PC-9 (cell line): ENCODE data around the gene RPL13A. TPM values are rescaled to one million over a fixed set of nuclear protein-coding genes. Genes with fewer than 3 reads are reported as not detected.

Experiments
- BruUV-seq: library from RNA; stranded (reverse); fragments of 400-500 nt; replicated peaks from 2 replicates; lab custom pipeline; 2021; lab: Mats Ljungman, UMichigan
- CTCF ChIA-PET: fragments of 300-600 bp; sonication (Branson Sonifier 250); formaldehyde crosslinking; loops from one replicate; lab custom pipeline; 2022; ENCODE audit warnings: antibody characterized with exemption; lab: Charles Lee
- POLR2A ChIA-PET: fragments of 300-600 bp; sonication (Branson Sonifier 250); formaldehyde crosslinking; loops from one replicate; lab custom pipeline; 2022; ENCODE audit warnings: antibody characterized with exemption; ENCODE audit not compliant: unreplicated experiment; lab: Charles Lee
- DNase-seq, 2 experiments: peaks; one replicate each; pipeline versions ENCODE4 v3.0.0 to v3.0.0-alpha.2; 2015 to 2022; ENCODE audit warnings: mixed read lengths in 1 of 2
- H2AFZ ChIP-seq: fragments of 200-600 bp; sonication (generic); 2 replicates; pipeline ENCODE4 v1.8.1; 2017; ENCODE audit warnings: antibody characterized with exemption
- H3F3A ChIP-seq: fragments of 200-600 bp; sonication (generic); 2 replicates; pipeline ENCODE4 v1.8.1; 2017; ENCODE audit warnings: antibody characterized with exemption, mild to moderate bottlenecking, low read depth; ENCODE audit not compliant: insufficient read depth
- H3K27ac ChIP-seq: fragments of 200-600 bp; sonication (generic); 2 replicates; pipeline ENCODE4 v1.6.1; 2016; ENCODE audit warnings: mixed run types
- H3K27me3 ChIP-seq: fragments of 200-600 bp; sonication (generic); 2 replicates; pipeline ENCODE4 v1.6.1; 2016; ENCODE audit warnings: low read depth, mixed run types; ENCODE audit not compliant: insufficient read depth
- H3K36me3 ChIP-seq: fragments of 200-600 bp; sonication (generic); 2 replicates; pipeline ENCODE4 v1.6.1; 2016; ENCODE audit warnings: low read depth, mixed run types
- H3K4me1 ChIP-seq: fragments of 200-600 bp; sonication (generic); replicated peaks from 2 replicates; pipeline ENCODE4 v1.6.1; 2016; ENCODE audit warnings: mixed run types; ENCODE audit not compliant: insufficient read depth
- H3K4me2 ChIP-seq: fragments of 200-600 bp; sonication (generic); 2 replicates; pipeline ENCODE4 v1.6.1; 2017; ENCODE audit warnings: mixed run types
- H3K4me3 ChIP-seq: fragments of 200-600 bp; sonication (generic); 2 replicates; pipeline ENCODE4 v1.6.1; 2016; ENCODE audit warnings: mixed run types
- H3K79me2 ChIP-seq: fragments of 200-600 bp; sonication (generic); 2 replicates; pipeline ENCODE4 v1.6.1; 2017; ENCODE audit warnings: low read depth, mixed run types
- H3K9me2 ChIP-seq: fragments of 200-600 bp; sonication (generic); 2 replicates; pipeline ENCODE4 v1.8.1; 2017; ENCODE audit warnings: mild to moderate bottlenecking; ENCODE audit not compliant: insufficient read depth
- H3K9me3 ChIP-seq: fragments of 200-600 bp; sonication (generic); 2 replicates; pipeline ENCODE4 v1.8.1; 2016; ENCODE audit warnings: low read depth; ENCODE audit not compliant: insufficient read depth
- H4K20me1 ChIP-seq: fragments of 200-600 bp; sonication (generic); 2 replicates; pipeline ENCODE4 v1.8.1; 2017; ENCODE audit not compliant: insufficient read depth
- CTCF ChIP-seq: fragments of 200-600 bp; sonication (generic); conservative IDR thresholded peaks from 2 replicates; pipeline ENCODE4 v1.6.1; 2017; ENCODE audit warnings: mixed run types, antibody characterized with exemption, mild to moderate bottlenecking, moderate library complexity
- EZH2 ChIP-seq: fragments of 200-600 bp; sonication (generic); IDR thresholded peaks from 2 replicates; pipeline ENCODE4 v1.8.0; 2017; ENCODE audit warnings: antibody characterized with exemption, low read depth
- intact Hi-C: fragments of 100-400 bp; cut with micrococcal nuclease; formaldehyde crosslinking; loops from one replicate; pipeline ENCODE4 v1.10.0; 2022; ENCODE audit not compliant: unreplicated experiment
- total RNA-seq: library from RNA; stranded (reverse); gene quantifications from 2 replicates; pipeline ENCODE4 v1.2.3, GENCODE V29; 2021

The RPL13A gene
- total RNA-seq, 1 experiment from 2014 or later: 2,360 TPM

DNA sequence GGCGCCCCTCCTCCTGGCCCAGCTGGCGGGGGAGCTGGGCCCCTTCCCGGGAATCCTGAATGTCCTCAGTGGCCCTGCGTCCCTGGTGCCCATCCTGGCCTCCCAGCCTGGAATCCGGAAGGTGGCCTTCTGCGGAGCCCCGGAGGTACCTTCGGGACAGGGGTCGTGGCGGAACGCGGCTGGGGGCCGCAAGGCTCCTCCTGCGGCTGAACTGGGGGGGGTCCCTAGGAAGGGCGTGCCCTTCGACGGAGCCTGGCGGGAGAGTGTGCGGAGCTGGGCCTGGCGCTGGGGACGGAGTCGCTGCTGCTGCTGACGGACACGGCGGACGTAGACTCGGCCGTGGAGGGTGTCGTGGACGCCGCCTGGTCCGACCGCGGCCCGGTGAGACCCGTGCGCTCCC lies 25.8 kb upstream of the RPL13A start:
- ChIA-PET CTCF (no interaction called here), POLR2A (no interaction called here)
- Histone ChIP-seq H3K36me3 (peaks cover 4% of the 10 kb centered on the region), H4K20me1 (no peaks in the 10 kb centered on the region), H3K4me1 (no peaks in the 10 kb centered on the region), H3K9me2 (no peaks in the 10 kb centered on the region), H3K79me2 (no peaks in the 10 kb centered on the region), H3F3A (peaks cover 8% of the 10 kb centered on the region), H3K9me3 (no peaks in the 10 kb centered on the region), H3K4me2 (no peak overlapping the region), H3K4me3 (no peak overlapping the region), H2AFZ (no peak overlapping the region), H3K27me3 (no peaks in the 10 kb centered on the region), H3K27ac (no peak overlapping the region)
- no peak for DNase-seq
- intact Hi-C loops: no loop called here
- TF ChIP-seq EZH2: no peak
- no peak for TF ChIP-seq CTCF
- no TSS peak for BruUV-seq

- ChIA-PET POLR2A (interaction anchor here (0.6 kb wide), 1 partner anchor 97 kb away, joined by 5 read pairs; no protein-coding TSS in a partner anchor), CTCF (no interaction called here)
- Histone ChIP-seq H3K9me3 (no peaks in the 10 kb centered on the region), H3K4me1 (no peaks in the 10 kb centered on the region), H2AFZ (no peak overlapping the region), H3K9me2 (no peaks in the 10 kb centered on the region), H3F3A (peaks cover 8% of the 10 kb centered on the region), H3K27ac (no peak overlapping the region), H3K27me3 (no peaks in the 10 kb centered on the region), H3K4me2 (no peak overlapping the region), H3K79me2 (no peaks in the 10 kb centered on the region), H4K20me1 (no peaks in the 10 kb centered on the region), H3K36me3 (peaks cover 4% of the 10 kb centered on the region), H3K4me3 (no peak overlapping the region)
- DNase-seq: no peak
- intact Hi-C loops: no loop called here
- BruUV-seq: no TSS peak
- no peak for TF ChIP-seq CTCF
- TF ChIP-seq EZH2: no peak
These were observed 24.9 kb upstream of the RPL13A start for GRCh38 chr19:49462492-49462891.

- Histone ChIP-seq H3F3A (peaks cover 14% of the 10 kb centered on the region), H4K20me1 (no peaks in the 10 kb centered on the region), H3K4me2 (no peak overlapping the region), H3K27me3 (no peaks in the 10 kb centered on the region), H3K79me2 (no peaks in the 10 kb centered on the region), H3K27ac (no peak overlapping the region), H3K36me3 (peaks cover 4% of the 10 kb centered on the region), H3K9me3 (no peaks in the 10 kb centered on the region), H3K9me2 (no peaks in the 10 kb centered on the region), H3K4me1 (no peaks in the 10 kb centered on the region), H2AFZ (no peak overlapping the region), H3K4me3 (no peak overlapping the region)
- TF ChIP-seq CTCF (no peak), EZH2 (no peak)
- intact Hi-C loops: no loop called here
- BruUV-seq: no TSS peak
- DNase-seq: no peak
- ChIA-PET CTCF (no interaction called here), POLR2A (no interaction called here)
These were observed 23.3 kb upstream of the RPL13A start for GRCh38 chr19:49463960-49464740.
